Fibroblast of lung (primary cell): ENCODE results near the gene SOCS4. TPM values are rescaled to one million over a fixed set of nuclear protein-coding genes. Genes with fewer than 3 reads are reported as not detected.
A peak's percentile ranks its signal among the peaks of the same experiment; 100 is the strongest.

Source experiments
- DNase-seq, 2 donors: peaks; one replicate each; pipeline versions ENCODE4 v3.0.0 to v3.0.0-alpha.2; 2010; ENCODE audit warnings: low read depth in 2 of 2
- H2AFZ ChIP-seq: 2 replicates; pipeline ENCODE4 v1.5.1; 2012; ENCODE audit warnings: low read length, control low read depth, inconsistent platforms
- H3K27ac ChIP-seq: 2 replicates; pipeline ENCODE4 v1.5.1; 2011; ENCODE audit warnings: low read length, control low read depth; ENCODE audit not compliant: insufficient read depth
- H3K27me3 ChIP-seq: 2 replicates; pipeline ENCODE4 v1.5.1; 2011; ENCODE audit warnings: mild to moderate bottlenecking, low read length; ENCODE audit not compliant: control insufficient read depth, insufficient read depth
- H3K36me3 ChIP-seq: 2 replicates; pipeline ENCODE4 v1.5.1; 2011; ENCODE audit warnings: low read length; ENCODE audit not compliant: control insufficient read depth, insufficient read depth
- H3K4me1 ChIP-seq: 2 replicates; pipeline ENCODE4 v1.5.1; 2011; ENCODE audit warnings: low read length; ENCODE audit not compliant: control insufficient read depth, insufficient read depth; ENCODE audit errors: extremely low read depth
- H3K4me2 ChIP-seq: 2 replicates; pipeline ENCODE4 v1.5.1; 2011; ENCODE audit warnings: low read length, control low read depth; ENCODE audit not compliant: insufficient read depth; ENCODE audit errors: extremely low read depth
- H3K4me3 ChIP-seq, 4 experiments: fragments of 200-600 bp in 1 of 4; sonication (generic) in 1 of 4; replicated peaks in 1 of 4; 2 replicates each; pipeline ENCODE4 v1.5.1; 2011 to 2016; ENCODE audit warnings: low read length in 4 of 4, low read depth in 3 of 4, mild to moderate bottlenecking in 3 of 4, control low read depth in 2 of 4, inconsistent platforms in 1 of 4, mixed read lengths in 1 of 4; ENCODE audit not compliant: insufficient read depth in 1 of 4; ENCODE audit errors: control extremely low read depth in 1 of 4
- H3K79me2 ChIP-seq: 2 replicates; pipeline ENCODE4 v1.5.1; 2012; ENCODE audit warnings: mild to moderate bottlenecking, low read length, inconsistent platforms; ENCODE audit not compliant: control insufficient read depth, insufficient read depth
- H3K9ac ChIP-seq: 2 replicates; pipeline ENCODE4 v1.5.1; 2011; ENCODE audit warnings: mild to moderate bottlenecking, low read length, control low read depth; ENCODE audit not compliant: insufficient read depth
- H3K9me3 ChIP-seq: 2 replicates; pipeline ENCODE4 v1.5.1; 2012; ENCODE audit warnings: low read depth, low read length; ENCODE audit not compliant: control insufficient read depth, insufficient read depth
- H4K20me1 ChIP-seq: 2 replicates; pipeline ENCODE4 v1.5.1; 2011; ENCODE audit warnings: low read length; ENCODE audit not compliant: control insufficient read depth, insufficient read depth; ENCODE audit errors: extremely low read depth
- EZH2 ChIP-seq: IDR thresholded peaks from 2 replicates; pipeline ENCODE4 v1.5.1; 2012; ENCODE audit warnings: low read length, control low read depth, mild to moderate bottlenecking; ENCODE audit errors: missing control alignments
- polyA plus RNA-seq, 2 donors: library from polyadenylated mRNA; depleted of rRNA in 1 of 2; stranded (reverse) in 1 of 2; unstranded in 1 of 2; fragments of >200 nt; gene quantifications; 2 replicates each; pipeline ENCODE4 v1.2.1, GENCODE V29; 2011 to 2012; ENCODE audit warnings: missing spikeins in 1 of 2
- total RNA-seq: library from RNA; depleted of rRNA; stranded (reverse); fragments of >200 nt; gene quantifications from 2 replicates; pipeline ENCODE4 v1.2.1, GENCODE V29; 2014
- TF ChIP-seq, protein P1 (sequence below), 2 donors: IDR thresholded peaks in 1 of 2; conservative IDR thresholded peaks in 1 of 2; 1 replicate in 1 of 2; 2 replicates in 1 of 2; pipeline ENCODE4 v1.5.1; 2011 to 2012; ENCODE audit warnings: low read length in 2 of 2, control low read depth in 1 of 2, inconsistent platforms in 1 of 2, low read depth in 1 of 2, mild to moderate bottlenecking in 1 of 2

SOCS4 gene
- total and polyA plus RNA-seq, 2 donors (not counting 1 experiment from before 2014, with no cell fraction given): 11.5 to 19.2 TPM

DNA sequence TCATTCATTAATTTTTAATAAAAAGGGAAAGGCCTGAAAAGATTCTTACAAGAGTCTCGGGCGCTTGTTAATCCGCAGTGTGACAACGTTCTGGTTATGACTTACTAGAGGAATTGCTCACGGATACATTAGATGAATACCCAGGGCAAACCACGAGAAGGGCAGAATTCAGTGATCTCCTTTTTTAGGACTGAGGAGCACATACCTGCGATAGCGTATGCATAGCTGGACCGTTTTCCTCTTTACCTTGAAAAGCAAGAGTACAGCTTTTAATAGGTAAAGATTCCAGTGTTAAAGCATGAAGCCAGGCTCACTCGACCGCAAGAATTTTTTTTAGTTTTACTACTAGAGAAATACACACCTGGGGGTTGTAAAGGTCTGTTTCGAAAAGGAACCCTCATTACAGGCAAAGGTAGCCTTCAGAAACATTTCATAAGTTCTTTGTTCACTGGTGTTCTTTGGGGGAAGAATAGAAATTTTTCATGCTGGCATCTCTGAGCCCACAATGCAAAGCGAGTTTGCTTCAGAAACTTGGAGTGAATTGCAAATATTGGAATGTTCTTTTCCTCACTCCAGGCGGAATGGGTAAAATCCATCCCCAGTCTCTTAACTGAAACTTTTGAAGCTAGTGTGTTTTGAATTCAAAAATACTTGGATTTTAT lies 25.4 kb downstream of the SOCS4 start:
- DNase-seq: peak; percentile 47 to 51
- Histone ChIP-seq H3K4me1 (peaks cover 4% of the 10 kb centered on the region), H3K4me2 (peak overlapping the region; percentile 81), H3K9me3 (no peaks in the 10 kb centered on the region), H3K36me3 (no peaks in the 10 kb centered on the region), H2AFZ (no peak overlapping the region), H3K79me2 (peaks cover 57% of the 10 kb centered on the region), H3K27me3 (no peaks in the 10 kb centered on the region), H3K27ac (peak overlapping the region; percentile 100), H4K20me1 (peaks cover 2% of the 10 kb centered on the region), H3K4me3 (peak overlapping the region; percentile 85 to 97 (median 95)), H3K9ac (peak overlapping the region; percentile 100)
- TF ChIP-seq, protein P1, sequence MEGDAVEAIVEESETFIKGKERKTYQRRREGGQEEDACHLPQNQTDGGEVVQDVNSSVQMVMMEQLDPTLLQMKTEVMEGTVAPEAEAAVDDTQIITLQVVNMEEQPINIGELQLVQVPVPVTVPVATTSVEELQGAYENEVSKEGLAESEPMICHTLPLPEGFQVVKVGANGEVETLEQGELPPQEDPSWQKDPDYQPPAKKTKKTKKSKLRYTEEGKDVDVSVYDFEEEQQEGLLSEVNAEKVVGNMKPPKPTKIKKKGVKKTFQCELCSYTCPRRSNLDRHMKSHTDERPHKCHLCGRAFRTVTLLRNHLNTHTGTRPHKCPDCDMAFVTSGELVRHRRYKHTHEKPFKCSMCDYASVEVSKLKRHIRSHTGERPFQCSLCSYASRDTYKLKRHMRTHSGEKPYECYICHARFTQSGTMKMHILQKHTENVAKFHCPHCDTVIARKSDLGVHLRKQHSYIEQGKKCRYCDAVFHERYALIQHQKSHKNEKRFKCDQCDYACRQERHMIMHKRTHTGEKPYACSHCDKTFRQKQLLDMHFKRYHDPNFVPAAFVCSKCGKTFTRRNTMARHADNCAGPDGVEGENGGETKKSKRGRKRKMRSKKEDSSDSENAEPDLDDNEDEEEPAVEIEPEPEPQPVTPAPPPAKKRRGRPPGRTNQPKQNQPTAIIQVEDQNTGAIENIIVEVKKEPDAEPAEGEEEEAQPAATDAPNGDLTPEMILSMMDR (conservative IDR thresholded peaks at IDR 0.05 in 1 of 2, IDR thresholded peaks at IDR 0.05 in 1 of 2; ENCODE audit: low read depth in 1 of 2, low read length in 2 of 2): no peak
- no peak for TF ChIP-seq EZH2

DNA sequence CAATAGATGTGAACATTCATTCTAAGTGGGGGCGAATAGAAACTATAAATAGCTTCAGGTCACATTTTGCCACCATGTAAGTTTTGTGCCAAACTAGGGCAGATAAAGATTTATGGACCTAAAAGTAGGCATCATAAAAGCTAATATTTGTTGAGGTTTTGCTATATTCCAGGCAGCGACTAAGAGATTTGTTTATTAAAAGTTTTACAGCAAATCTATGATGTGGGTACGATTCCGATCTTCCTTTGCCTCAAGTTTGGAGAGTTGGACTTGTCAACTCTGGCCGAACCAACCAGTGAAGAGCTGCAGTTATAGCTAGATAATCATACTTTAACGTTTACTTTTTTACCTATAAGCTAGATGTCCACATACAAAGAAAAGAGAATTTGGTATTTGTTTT lies 26.0 kb downstream of the SOCS4 start:
- H3K4me1 ChIP-seq: peaks cover 4% of the 10 kb centered on the region
- TF ChIP-seq EZH2: no peak
- TF ChIP-seq, protein P1 (conservative IDR thresholded peaks at IDR 0.05 in 1 of 2, IDR thresholded peaks at IDR 0.05 in 1 of 2; ENCODE audit: low read depth in 1 of 2, low read length in 2 of 2): no peak
- peak overlapping the region; percentile 85 to 97 (median 95) for H3K4me3 ChIP-seq
- peaks cover 2% of the 10 kb centered on the region for H4K20me1 ChIP-seq
- H3K79me2 ChIP-seq: peaks cover 63% of the 10 kb centered on the region
- DNase-seq: no peak
- no peak overlapping the region for H2AFZ ChIP-seq
- peak overlapping the region; percentile 100 for H3K9ac ChIP-seq
- no peaks in the 10 kb centered on the region for H3K27me3 ChIP-seq
- peaks cover 3% of the 10 kb centered on the region for H3K36me3 ChIP-seq
- no peaks in the 10 kb centered on the region for H3K9me3 ChIP-seq
- peak overlapping the region; percentile 100 for H3K27ac ChIP-seq
- peak overlapping the region; percentile 81 for H3K4me2 ChIP-seq

DNA sequence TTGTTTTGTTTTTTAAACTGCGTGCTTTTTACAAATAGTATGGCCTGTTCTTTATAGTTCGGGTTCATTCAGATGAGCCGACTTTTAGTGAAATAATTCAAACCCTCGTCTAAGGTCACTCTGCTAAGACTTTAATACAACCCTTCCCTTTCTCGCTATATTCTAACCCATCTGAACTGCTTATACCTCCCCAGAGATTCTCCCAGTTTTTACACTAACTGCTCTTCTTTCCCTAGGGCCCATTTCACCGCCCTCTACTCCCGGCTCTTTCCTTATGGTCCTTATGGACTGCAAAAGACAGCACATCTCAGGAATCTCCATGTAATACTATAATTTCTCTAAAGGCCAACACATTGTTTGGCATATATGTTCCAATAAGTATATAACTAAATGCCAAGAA lies 26.5 kb downstream of the SOCS4 start:
- H3K27me3 ChIP-seq: no peaks in the 10 kb centered on the region
- TF ChIP-seq, protein P1 (conservative IDR thresholded peaks at IDR 0.05 in 1 of 2, IDR thresholded peaks at IDR 0.05 in 1 of 2; ENCODE audit: low read depth in 1 of 2, low read length in 2 of 2): no peak
- no peak for TF ChIP-seq EZH2
- peaks cover 4% of the 10 kb centered on the region for H3K4me1 ChIP-seq
- no peak overlapping the region for H3K27ac ChIP-seq
- DNase-seq: no peak
- no peak overlapping the region for H2AFZ ChIP-seq
- H3K4me3 ChIP-seq: peak overlapping the region; percentile 85 to 97 (median 95)
- H4K20me1 ChIP-seq: peaks cover 2% of the 10 kb centered on the region
- no peak overlapping the region for H3K9ac ChIP-seq
- peak overlapping the region; percentile 81 for H3K4me2 ChIP-seq
- H3K9me3 ChIP-seq: no peaks in the 10 kb centered on the region
- H3K79me2 ChIP-seq: peaks cover 68% of the 10 kb centered on the region
- peaks cover 3% of the 10 kb centered on the region for H3K36me3 ChIP-seq
